ENCODE results near the gene PPIA.
"Not testable (repeated sequence)": the region's sequence is repeated elsewhere in the genome, so short reads cannot be mapped to it uniquely, and the experiment has no call there.

PPIA gene

GRCh38 chr7:44764665-44765578, 31.6 kb upstream of the PPIA start:
- DNase-seq = no peak

- DNase-seq = no peak
These were observed 30.7 kb upstream of the PPIA start for GRCh38 chr7:44765579-44766415.

GRCh38 chr7:44766416-44766801, 30.1 kb upstream of the PPIA start:
- DNase-seq = no peak

DNA sequence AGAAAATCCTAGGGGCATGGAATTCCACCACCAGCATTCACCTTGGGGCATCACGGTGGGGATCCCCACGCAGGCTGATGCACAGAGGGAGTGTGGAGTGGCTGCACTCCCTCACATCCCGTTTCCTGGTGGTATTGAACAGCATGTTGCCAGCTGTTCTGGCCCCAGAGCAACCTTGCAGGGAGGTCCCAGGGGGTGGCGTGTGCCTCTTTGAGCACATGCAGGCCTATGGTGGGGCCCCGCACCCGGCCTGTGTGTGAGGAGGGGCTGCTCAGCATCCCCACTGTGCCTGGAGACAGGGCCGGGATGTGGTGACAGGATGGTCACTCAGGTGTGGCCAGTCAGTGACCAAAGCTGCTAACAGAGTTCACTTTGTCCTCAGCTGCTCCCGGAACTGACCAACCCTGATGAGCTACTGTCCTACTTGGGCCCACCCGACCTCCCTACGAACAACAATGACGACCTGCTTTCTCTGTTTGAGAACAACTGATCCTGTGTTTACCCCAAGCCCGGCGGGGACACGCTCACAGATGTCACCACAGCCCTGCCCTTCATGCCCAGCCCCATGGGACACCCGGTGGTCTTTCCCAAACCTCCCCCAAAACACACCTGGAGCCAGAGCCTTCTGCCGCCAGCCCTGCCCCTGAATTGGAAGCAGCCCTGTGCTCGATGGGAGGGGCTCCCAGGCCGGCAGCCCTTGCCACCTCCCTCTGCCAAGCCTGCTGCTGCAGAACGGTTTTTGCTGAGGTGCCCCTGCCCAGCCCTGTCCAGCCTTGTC, 29.2 kb upstream of the PPIA start:
- no peak for DNase-seq

DNA sequence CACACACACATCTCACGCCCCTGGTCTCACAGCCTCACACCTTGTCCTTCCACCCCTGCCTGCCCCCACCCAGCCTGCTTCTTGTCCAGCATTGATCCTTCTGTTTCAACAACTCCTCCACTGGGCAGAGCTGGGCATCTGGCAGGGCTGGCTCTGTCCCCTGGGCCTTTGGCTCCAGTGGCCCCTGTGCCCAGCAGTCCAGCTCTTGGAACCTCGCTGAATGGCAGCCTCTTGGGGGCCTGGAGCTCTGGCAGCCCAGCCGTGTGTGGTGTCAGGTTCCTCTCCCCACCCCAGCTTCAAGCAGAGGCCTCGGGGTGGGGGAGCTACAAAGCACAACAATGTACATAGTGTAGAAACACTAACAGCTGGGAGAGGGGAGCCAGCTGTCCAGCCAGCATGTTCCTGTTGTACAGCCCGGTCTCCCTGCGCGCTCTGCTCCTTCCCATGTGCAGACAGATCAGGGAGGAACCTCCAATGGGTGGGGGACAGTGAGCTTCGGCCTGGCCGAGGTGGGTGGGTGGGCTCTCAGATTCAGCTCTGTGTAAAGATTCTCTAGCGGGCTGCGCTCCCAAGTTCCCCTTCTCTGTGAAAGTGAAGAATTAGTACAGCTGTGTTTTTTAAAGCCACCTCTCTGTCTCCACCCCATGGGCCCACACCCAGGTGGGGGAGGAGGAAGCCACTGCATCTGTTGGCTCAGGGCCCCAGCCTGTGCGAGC, 28.4 kb upstream of the PPIA start:
- no peak for DNase-seq

DNA sequence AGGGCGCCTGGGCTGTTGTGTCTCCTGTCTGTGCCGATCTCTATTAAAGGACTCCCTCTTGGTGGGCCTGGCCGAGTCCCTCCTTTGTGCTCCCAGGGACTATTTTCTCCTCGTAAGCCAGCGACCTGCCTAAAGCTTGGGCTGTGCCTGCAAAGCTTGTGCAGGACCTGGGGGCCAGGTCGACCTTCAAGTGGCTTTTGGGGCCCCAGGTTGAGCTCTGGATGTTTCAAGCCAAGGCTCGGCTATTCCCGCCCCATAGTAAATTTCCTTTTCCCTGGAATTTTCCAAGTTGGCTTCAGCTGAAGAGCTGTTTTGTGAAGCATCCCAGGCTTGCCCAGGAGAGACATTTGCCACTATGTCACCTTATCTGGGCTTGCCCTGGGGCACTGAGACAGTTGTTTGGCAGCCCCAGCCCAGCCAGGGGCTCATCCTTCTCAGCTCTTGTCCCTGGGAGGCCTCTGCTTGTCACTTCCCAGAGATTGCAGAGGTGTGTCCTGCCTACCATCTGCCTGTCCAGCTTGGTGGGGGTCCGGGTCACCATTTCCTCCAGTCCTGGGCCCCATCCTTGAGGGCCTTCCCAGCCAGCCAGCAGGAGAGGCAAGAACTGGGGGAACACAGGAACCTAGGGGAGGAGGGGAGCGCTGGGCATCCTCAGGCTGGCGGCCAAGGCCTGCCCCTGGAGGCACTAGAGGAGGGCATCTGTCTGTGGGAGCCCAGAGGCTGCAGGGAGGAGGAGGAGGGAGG, 27.7 kb upstream of the PPIA start:
- no peak for DNase-seq

DNA sequence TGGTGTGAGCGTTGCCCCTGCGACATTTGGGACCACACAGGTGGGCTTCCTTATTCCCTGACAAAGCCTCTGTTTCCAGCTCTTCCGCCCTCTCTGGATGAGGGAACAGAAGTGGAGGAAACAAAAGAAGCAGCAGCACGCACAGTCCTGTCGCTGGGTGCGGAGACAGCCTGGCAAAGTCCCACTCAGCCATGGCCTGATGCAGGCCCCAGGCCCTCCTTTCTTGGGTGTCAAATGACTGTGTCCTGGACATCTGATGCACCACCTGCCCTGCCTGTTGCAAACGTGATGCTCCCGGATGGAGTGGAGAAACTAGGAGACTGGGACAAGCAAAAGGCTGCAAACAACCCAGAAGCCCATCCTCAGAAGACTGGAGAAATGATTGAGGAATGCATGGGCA, 27.1 kb upstream of the PPIA start:
- no peak for DNase-seq

- DNase-seq = no peak
These were observed 26.6 kb upstream of the PPIA start for GRCh38 chr7:44769776-44770294.

DNA sequence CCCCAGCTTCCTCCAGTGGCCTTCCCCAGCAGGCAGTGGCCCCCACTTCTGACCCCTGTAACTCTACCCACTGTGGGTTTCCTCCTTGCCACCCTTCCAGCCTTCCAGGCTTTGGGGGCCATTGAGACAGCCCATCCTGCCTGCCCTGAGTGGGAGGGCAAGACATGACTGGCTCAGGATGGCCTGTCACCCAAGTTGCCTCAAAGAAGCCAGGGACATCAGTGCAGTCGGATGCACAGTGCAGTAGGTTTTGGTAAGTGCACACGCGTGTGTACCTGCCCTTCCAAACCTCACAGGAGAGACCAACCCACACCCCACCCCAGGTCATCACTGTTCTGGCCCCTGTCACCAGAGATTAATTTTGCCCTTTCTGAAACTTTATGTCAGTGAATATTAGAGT, 25.1 kb upstream of the PPIA start:
- no peak for DNase-seq

DNA sequence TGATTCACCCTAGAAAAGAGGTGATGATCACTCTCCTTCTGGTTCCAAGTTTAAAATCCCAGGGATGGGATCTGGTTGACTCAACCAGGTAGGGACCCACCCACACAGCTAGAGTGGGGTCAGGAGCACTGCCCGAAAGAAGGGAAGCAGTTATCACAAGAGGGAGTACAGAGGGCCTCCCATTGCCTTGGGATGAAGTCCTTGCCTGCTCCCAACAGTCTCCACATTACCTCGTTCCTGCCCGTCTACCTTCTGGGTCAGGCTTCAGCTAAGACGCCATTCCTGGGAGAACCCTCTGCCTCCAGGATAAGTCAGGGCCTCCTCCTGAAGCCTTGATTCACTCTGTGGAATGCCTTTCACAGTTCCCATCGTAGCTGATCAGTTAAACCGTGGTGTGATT, 24.0 kb upstream of the PPIA start:
- no peak for DNase-seq

- no peak for DNase-seq
These were observed 23.6 kb upstream of the PPIA start for GRCh38 chr7:44772867-44773266.

DNA sequence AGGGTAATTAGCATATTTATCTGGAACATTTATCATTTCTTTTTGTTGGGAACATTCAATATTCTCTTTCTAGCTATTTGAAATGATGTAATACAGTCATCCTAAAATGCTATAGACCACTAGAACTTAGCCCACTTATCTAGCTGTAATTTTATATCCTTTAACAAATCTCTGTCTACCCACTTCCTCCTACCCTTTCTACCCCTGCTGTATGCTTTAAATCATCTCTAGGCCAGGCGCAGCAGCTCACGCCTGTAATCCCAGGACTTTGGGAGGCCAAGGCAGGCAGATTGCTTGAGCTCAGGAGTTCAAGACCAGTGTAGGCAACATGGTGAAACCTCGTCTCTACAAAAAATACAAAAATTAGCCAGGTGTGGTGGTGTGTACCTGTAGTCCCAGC, 22.0 kb upstream of the PPIA start:
- DNase-seq = not testable (repeated sequence)

DNA sequence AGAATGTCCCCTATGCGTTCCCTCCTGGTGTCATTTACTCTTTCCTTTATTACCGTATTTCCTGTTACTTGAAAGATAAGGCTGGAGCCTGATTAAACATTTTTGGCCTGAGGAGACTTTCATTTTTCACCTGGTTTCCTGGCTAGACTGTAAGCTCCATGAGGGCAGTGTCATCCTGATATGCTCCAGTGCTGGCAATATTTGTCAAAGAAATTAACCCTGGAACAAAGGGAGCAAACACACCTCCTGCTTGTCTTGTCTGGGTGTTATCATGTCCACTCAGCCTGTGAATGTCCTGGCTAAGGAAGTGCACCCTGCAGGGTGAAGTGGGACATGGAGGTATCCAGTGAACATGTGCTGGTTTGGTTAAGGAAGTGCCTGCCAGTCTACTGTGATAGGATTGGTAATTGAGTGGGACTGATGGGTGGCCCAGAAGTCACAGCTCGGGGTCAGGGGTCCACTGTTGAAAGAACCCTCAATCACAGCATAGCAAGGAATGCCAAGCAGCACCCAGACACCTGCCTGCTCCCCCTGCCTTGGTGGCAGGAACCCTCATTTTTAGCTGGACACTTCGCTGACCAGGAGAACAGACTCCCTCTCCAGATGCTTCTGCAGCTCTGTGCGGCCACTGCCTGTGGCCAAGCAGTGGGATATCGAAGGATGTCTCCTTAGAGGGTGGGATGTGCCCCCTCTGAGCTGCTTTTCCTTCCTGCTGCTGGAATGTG, 20.9 kb upstream of the PPIA start:
- no peak for DNase-seq

- DNase-seq = no peak
These were observed 20.3 kb upstream of the PPIA start for GRCh38 chr7:44776211-44776610.

DNA sequence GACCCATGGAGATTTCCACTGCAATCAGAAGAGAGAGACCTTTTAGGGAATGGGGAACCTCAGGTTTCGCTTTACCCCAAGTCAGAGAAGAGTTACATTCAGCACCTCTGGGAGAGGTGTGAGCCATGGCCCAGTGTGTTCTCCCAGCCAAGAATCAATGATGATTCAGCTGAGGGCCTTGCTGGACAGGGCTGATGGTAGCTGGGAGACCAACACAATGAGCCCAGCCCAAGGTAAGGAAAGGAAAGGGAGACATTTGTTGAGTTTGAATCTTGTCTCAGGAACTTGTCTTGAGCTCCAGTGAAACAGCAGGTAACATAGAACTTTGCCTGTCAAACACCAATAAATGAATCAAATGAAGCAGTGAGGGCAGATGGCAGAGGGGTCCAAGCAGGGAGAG, 14.0 kb upstream of the PPIA start:
- DNase-seq = no peak

- DNase-seq = no peak
These were observed 13.1 kb upstream of the PPIA start for GRCh38 chr7:44783407-44783806.

- no peak for DNase-seq
These were observed 12.1 kb upstream of the PPIA start for GRCh38 chr7:44784364-44784763.

DNA sequence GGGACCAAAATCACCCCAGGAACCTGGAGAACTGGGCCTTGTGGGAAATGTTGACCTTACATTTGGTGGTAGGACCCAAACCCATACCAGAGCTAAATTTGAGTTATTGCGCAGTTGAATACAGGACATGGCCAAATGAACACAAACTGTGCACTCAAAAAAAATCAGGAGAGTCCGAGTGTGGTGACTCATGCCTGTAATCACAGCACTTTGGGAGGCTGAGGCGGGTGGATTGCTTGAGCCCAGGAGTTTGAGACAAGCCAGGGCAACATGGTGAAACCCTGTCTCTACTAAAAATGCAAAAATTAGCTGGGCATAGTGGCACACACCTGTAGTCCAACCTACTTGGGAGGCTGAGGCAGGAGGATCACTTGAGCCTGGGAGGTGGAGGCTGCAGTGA, 11.3 kb upstream of the PPIA start:
- not testable (repeated sequence) for DNase-seq

DNA sequence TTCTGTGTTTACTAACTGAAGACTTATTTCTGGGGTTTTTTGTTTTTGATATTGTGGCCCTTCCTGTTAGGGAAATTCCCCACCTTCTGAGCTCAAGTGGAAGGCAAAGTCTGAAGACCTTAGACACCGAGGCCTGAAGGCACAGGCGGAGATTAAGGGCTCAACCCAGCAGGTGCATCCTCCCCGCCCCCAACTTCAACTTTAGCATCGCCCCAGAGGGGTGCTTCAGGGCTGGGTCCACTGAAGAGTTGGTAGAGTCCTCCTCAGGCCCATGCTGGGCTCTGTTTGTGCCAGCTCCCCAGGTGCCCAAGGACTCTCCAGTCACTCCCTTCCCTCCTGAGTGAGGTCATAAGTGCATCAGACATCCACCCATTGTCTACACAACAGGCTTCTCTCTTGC, 9.4 kb upstream of the PPIA start:
- no peak for DNase-seq

GRCh38 chr7:44787762-44788161, 8.7 kb upstream of the PPIA start:
- DNase-seq = no peak

- DNase-seq = no peak
These were observed 6.5 kb upstream of the PPIA start for GRCh38 chr7:44789990-44790389.

Measured in SHP77 treated with DMSO at 0.1 percent for 48 hours (cell line).